WTC11 (cell line): ENCODE results near the gene ATF3.

ENCODE experiments used
- ATF3 ChIP-seq: sonication (generic); formaldehyde crosslinking; conservative IDR thresholded peaks from 2 replicates; pipeline ENCODE4 v1.8.1; 2022; ENCODE audit warnings: mild to moderate bottlenecking, missing genetic modification reagents
- ATF6 ChIP-seq: sonication (generic); formaldehyde crosslinking; IDR thresholded peaks from 2 replicates; pipeline ENCODE4 v1.8.1; 2023; ENCODE audit warnings: mild to moderate bottlenecking, missing genetic modification reagents
- ELF4 ChIP-seq: sonication (generic); formaldehyde crosslinking; IDR thresholded peaks from 2 replicates; pipeline ENCODE4 v1.8.1; 2022; ENCODE audit warnings: low read depth, mild to moderate bottlenecking, moderate library complexity, missing genetic modification reagents
- FOXK1 ChIP-seq: sonication (generic); formaldehyde crosslinking; IDR thresholded peaks from 2 replicates; pipeline ENCODE4 v1.8.0; 2022; ENCODE audit warnings: mild to moderate bottlenecking, moderate library complexity, missing genetic modification reagents
- HMGXB4 ChIP-seq: sonication (generic); formaldehyde crosslinking; IDR thresholded peaks from 2 replicates; pipeline ENCODE4 v1.8.1; 2023; ENCODE audit warnings: mild to moderate bottlenecking, moderate library complexity, missing genetic modification reagents
- JUN ChIP-seq: sonication (generic); formaldehyde crosslinking; IDR thresholded peaks from 2 replicates; pipeline ENCODE4 v1.8.0; 2023; ENCODE audit warnings: mild to moderate bottlenecking, missing genetic modification reagents
- NFE2L1 ChIP-seq: sonication (generic); formaldehyde crosslinking; IDR thresholded peaks from 2 replicates; pipeline ENCODE4 v1.8.1; 2023; ENCODE audit warnings: missing genetic modification reagents
- RELA ChIP-seq: sonication (generic); formaldehyde crosslinking; IDR thresholded peaks from 2 replicates; pipeline ENCODE4 v1.8.1; 2022; ENCODE audit warnings: missing genetic modification reagents, mild to moderate bottlenecking, borderline replicate concordance
- SP1 ChIP-seq: sonication (generic); formaldehyde crosslinking; conservative IDR thresholded peaks from 2 replicates; pipeline ENCODE4 v1.8.1; 2022; ENCODE audit warnings: missing genetic modification reagents
- ZNF121 ChIP-seq: sonication (generic); formaldehyde crosslinking; IDR thresholded peaks from 2 replicates; pipeline ENCODE4 v1.8.0; 2023; ENCODE audit warnings: missing genetic modification reagents
- ZNF138 ChIP-seq: sonication (generic); formaldehyde crosslinking; conservative IDR thresholded peaks from 2 replicates; pipeline ENCODE4 v1.8.1; 2022; ENCODE audit warnings: mild to moderate bottlenecking, moderate library complexity, missing genetic modification reagents
- TF ChIP-seq, protein P1 (sequence below): fragments of 200-600 bp; IDR thresholded peaks from 2 replicates; pipeline ENCODE4 v1.8.0; 2022; ENCODE audit warnings: antibody characterized with exemption
- TF ChIP-seq, protein P2 (sequence below): sonication (generic); formaldehyde crosslinking; IDR thresholded peaks from 2 replicates; pipeline ENCODE4 v1.8.1; 2022; ENCODE audit warnings: low read depth, mild to moderate bottlenecking, moderate library complexity, missing genetic modification reagents, borderline replicate concordance
- TF ChIP-seq, protein P3 (sequence below): sonication (generic); formaldehyde crosslinking; IDR thresholded peaks from 2 replicates; pipeline ENCODE4 v1.8.1; 2022; ENCODE audit warnings: low read depth, missing genetic modification reagents, borderline replicate concordance

DNA sequence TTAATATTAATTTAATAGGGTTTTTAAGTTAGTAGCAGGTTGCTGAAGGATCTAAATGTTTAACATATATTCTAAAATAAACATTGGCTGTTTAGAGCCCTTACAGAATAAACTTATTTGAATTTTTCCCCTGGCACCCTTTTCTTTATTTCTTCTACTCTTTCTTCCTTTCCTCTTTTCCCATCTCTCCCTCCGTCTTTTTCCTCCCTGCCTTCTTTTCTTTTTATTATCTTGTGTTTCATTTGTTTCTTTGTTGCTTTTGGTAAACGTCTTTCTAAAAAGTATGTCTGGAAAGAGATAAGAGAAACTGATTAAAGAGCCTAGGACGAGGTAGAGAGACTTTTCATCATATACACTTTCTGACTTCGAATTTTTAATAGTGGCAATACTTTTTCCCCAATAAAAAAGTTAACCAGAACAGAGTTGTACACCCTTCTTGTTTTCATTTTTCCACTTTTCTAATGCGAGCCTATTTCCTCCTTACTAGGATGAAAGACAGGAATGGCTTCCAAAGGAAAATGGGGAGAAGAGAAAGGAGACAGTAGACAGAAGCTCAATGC lies 39.5 kb upstream of the ATF3 start:
- TF ChIP-seq, protein P1, sequence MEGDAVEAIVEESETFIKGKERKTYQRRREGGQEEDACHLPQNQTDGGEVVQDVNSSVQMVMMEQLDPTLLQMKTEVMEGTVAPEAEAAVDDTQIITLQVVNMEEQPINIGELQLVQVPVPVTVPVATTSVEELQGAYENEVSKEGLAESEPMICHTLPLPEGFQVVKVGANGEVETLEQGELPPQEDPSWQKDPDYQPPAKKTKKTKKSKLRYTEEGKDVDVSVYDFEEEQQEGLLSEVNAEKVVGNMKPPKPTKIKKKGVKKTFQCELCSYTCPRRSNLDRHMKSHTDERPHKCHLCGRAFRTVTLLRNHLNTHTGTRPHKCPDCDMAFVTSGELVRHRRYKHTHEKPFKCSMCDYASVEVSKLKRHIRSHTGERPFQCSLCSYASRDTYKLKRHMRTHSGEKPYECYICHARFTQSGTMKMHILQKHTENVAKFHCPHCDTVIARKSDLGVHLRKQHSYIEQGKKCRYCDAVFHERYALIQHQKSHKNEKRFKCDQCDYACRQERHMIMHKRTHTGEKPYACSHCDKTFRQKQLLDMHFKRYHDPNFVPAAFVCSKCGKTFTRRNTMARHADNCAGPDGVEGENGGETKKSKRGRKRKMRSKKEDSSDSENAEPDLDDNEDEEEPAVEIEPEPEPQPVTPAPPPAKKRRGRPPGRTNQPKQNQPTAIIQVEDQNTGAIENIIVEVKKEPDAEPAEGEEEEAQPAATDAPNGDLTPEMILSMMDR: no peak
- TF ChIP-seq SP1 (CRISPR knock-in tag): no peak
- TF ChIP-seq, protein P2, sequence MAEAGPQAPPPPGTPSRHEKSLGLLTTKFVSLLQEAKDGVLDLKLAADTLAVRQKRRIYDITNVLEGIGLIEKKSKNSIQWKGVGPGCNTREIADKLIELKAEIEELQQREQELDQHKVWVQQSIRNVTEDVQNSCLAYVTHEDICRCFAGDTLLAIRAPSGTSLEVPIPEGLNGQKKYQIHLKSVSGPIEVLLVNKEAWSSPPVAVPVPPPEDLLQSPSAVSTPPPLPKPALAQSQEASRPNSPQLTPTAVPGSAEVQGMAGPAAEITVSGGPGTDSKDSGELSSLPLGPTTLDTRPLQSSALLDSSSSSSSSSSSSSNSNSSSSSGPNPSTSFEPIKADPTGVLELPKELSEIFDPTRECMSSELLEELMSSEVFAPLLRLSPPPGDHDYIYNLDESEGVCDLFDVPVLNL (CRISPR knock-in tag): no peak
- no peak for TF ChIP-seq ZNF121 (CRISPR knock-in tag)
- TF ChIP-seq ZNF138 (CRISPR knock-in tag): no peak
- no peak for TF ChIP-seq ATF3 (CRISPR knock-in tag)
- TF ChIP-seq FOXK1 (CRISPR knock-in tag): no peak
- TF ChIP-seq ELF4: no peak
- TF ChIP-seq, protein P3, sequence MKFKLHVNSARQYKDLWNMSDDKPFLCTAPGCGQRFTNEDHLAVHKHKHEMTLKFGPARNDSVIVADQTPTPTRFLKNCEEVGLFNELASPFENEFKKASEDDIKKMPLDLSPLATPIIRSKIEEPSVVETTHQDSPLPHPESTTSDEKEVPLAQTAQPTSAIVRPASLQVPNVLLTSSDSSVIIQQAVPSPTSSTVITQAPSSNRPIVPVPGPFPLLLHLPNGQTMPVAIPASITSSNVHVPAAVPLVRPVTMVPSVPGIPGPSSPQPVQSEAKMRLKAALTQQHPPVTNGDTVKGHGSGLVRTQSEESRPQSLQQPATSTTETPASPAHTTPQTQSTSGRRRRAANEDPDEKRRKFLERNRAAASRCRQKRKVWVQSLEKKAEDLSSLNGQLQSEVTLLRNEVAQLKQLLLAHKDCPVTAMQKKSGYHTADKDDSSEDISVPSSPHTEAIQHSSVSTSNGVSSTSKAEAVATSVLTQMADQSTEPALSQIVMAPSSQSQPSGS: no peak
- TF ChIP-seq ATF6 (CRISPR knock-in tag): no peak
- no peak for TF ChIP-seq JUN (CRISPR knock-in tag)
- TF ChIP-seq NFE2L1 (CRISPR knock-in tag): no peak
- TF ChIP-seq HMGXB4 (CRISPR knock-in tag): no peak
- TF ChIP-seq RELA (CRISPR knock-in tag): no peak
